IPS-20b (cell line): ENCODE results near the gene RCN2.

Source experiments
- H3K27ac ChIP-seq: one replicate; pipeline ENCODE4 v1.5.1; 2013; ENCODE audit warnings: low read length
- H3K27me3 ChIP-seq: 2 replicates; pipeline ENCODE4 v1.6.1; 2013; ENCODE audit warnings: mild to moderate bottlenecking, low read length, inconsistent platforms; ENCODE audit not compliant: insufficient read depth
- H3K36me3 ChIP-seq: 2 replicates; pipeline ENCODE4 v1.6.1; 2013; ENCODE audit warnings: low read depth, mild to moderate bottlenecking, inconsistent platforms, low read length, moderate library complexity; ENCODE audit not compliant: insufficient read depth
- H3K4me1 ChIP-seq: 2 replicates; pipeline ENCODE4 v1.6.1; 2013; ENCODE audit warnings: mild to moderate bottlenecking, control low read depth, inconsistent platforms, low read length, moderate library complexity; ENCODE audit not compliant: insufficient read depth
- H3K4me3 ChIP-seq: 2 replicates; pipeline ENCODE4 v1.5.1; 2013; ENCODE audit warnings: mild to moderate bottlenecking, low read length, inconsistent platforms
- H3K9ac ChIP-seq: 2 replicates; pipeline ENCODE4 v1.6.1; 2013; ENCODE audit warnings: low read depth, mild to moderate bottlenecking, inconsistent platforms, low read length, moderate library complexity
- H3K9me3 ChIP-seq: 2 replicates; pipeline ENCODE4 v1.6.1; 2013; ENCODE audit warnings: mild to moderate bottlenecking, low read depth, low read length, inconsistent platforms; ENCODE audit not compliant: insufficient read depth

The RCN2 gene

DNA sequence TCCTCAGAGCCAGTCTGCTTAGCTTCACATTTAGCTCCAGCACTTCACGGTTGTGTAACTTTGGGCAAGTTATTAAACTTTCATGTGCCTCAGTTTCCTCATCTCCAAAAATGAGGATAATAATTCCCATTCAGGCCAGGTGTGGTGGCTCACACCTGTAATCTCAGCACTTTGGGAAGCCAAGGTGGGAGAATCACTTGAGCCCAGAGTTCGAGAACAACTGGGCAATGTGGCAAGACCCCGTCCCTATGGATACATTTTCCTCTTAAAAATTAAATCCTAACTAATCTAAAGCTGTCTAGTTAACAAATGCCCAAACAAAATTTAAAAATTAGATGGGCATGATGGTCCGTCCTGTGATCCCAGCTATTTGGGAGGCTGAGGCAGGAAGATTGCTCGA, 7.2 kb downstream of the RCN2 start:
- no peak overlapping the region for H3K27ac ChIP-seq
- no peak overlapping the region for H3K9ac ChIP-seq
- H3K9me3 ChIP-seq, result no peaks in the 10 kb centered on the region
- no peak overlapping the region for H3K4me3 ChIP-seq
- H3K36me3 ChIP-seq, result peaks cover 85% of the 10 kb centered on the region
- H3K4me1 ChIP-seq, result 0 out of 2 replicates have a peak, but pooled peaks cover 4% of the 10 kb centered on the region
- H3K27me3 ChIP-seq, result no peaks in the 10 kb centered on the region

- Histone ChIP-seq H3K36me3 (peaks cover 83% of the 10 kb centered on the region), H3K9me3 (no peaks in the 10 kb centered on the region), H3K4me1 (0 out of 2 replicates have a peak, but pooled peaks cover 4% of the 10 kb centered on the region), H3K27ac (no peak overlapping the region), H3K9ac (no peak overlapping the region), H3K27me3 (no peaks in the 10 kb centered on the region), H3K4me3 (no peak overlapping the region)
Observed at GRCh38 chr15:76939715-76940114, 8.2 kb downstream of the RCN2 start.

DNA sequence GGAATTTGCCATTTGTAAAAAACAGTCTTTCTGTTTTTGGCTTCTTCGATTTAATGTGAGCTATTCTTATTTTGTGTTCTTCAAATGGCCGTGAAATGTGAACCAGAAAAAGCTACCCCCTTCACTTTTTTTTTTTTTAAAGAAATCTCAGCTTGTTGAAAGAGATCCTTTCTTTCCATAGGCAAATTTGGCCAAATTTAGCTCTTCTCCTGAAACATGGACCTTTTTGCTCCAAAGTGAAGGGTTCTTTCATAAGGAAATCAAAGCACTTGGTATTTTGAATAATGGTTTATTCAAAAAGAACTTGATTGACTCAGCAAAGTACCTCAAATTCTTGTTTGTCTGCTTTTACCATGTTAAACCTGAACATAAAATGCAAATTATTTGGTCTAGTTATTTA, 10.1 kb downstream of the RCN2 start:
- H3K27ac ChIP-seq, result no peak overlapping the region
- H3K9me3 ChIP-seq, result no peaks in the 10 kb centered on the region
- H3K4me1 ChIP-seq, result 0 out of 2 replicates have a peak, but pooled peaks cover 4% of the 10 kb centered on the region
- no peak overlapping the region for H3K4me3 ChIP-seq
- peaks cover 83% of the 10 kb centered on the region for H3K36me3 ChIP-seq
- H3K27me3 ChIP-seq, result no peaks in the 10 kb centered on the region
- no peak overlapping the region for H3K9ac ChIP-seq

GRCh38 chr15:76942331-76942730, 10.8 kb downstream of the RCN2 start:
- Histone ChIP-seq H3K9ac (no peak overlapping the region), H3K4me1 (0 out of 2 replicates have a peak, but pooled peaks cover 4% of the 10 kb centered on the region), H3K27ac (no peak overlapping the region), H3K4me3 (no peak overlapping the region), H3K36me3 (peaks cover 83% of the 10 kb centered on the region), H3K27me3 (no peaks in the 10 kb centered on the region), H3K9me3 (no peaks in the 10 kb centered on the region)

- no peak overlapping the region for H3K4me3 ChIP-seq
- H3K9ac ChIP-seq, result no peak overlapping the region
- peaks cover 90% of the 10 kb centered on the region for H3K36me3 ChIP-seq
- H3K9me3 ChIP-seq, result no peaks in the 10 kb centered on the region
- 0 out of 2 replicates have a peak, but pooled peaks cover 4% of the 10 kb centered on the region for H3K4me1 ChIP-seq
- no peak overlapping the region for H3K27ac ChIP-seq
- H3K27me3 ChIP-seq, result no peaks in the 10 kb centered on the region
Observed at GRCh38 chr15:76945494-76946093, 14.0 kb downstream of the RCN2 start.

DNA sequence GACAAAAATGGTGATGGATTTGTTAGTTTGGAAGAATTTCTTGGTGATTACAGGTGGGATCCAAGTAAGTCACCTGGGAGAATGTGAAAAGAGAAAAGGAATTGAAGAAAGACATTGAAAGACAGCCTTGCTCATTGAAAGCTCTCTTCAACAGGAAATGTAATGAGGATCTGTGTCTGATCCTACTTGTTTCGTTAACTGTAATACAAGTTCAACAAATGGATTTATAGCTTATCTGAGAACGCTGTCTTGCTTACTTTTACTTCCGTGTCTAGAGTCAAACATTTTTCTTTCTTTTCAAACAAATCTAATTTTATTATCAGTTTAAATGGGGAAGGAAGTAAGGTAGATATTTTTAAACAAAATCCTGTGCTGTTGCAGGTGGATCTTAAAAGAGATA, 15.9 kb downstream of the RCN2 start:
- Histone ChIP-seq H3K4me3 (no peak overlapping the region), H3K36me3 (peaks cover 89% of the 10 kb centered on the region), H3K9me3 (no peaks in the 10 kb centered on the region), H3K9ac (no peak overlapping the region), H3K27me3 (no peaks in the 10 kb centered on the region), H3K4me1 (no peaks in the 10 kb centered on the region), H3K27ac (no peak overlapping the region)

DNA sequence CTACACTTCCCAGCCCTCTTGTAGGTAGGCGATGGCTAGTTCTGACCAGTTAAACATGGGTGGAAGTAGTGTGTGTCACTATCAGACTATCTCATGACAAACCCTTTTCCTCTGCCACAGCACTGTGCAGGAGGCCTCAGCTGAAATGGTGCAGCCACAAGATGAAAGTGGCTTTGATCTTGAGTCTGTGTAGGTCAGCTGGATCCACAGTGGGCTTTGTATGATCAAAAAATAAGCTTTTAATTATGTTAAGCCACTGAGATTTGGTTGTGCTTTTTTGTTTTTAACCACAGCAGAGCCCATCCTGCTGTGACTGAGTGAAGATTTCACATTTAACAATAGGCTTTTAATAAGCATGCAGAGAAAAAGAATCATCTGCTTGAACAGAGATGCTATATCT, 19.7 kb downstream of the RCN2 start:
- Histone ChIP-seq H3K27me3 (no peaks in the 10 kb centered on the region), H3K4me3 (no peak overlapping the region), H3K9ac (no peak overlapping the region), H3K9me3 (no peaks in the 10 kb centered on the region), H3K36me3 (peaks cover 56% of the 10 kb centered on the region), H3K4me1 (no peaks in the 10 kb centered on the region), H3K27ac (no peak overlapping the region)

GRCh38 chr15:76953913-76954312, 22.4 kb downstream of the RCN2 start:
- Histone ChIP-seq H3K9ac (no peak overlapping the region), H3K9me3 (no peaks in the 10 kb centered on the region; the same call in 1 of the 2 replicates), H3K4me1 (no peaks in the 10 kb centered on the region), H3K27ac (no peak overlapping the region), H3K36me3 (peaks cover 29% of the 10 kb centered on the region), H3K4me3 (no peak overlapping the region), H3K27me3 (no peaks in the 10 kb centered on the region)

DNA sequence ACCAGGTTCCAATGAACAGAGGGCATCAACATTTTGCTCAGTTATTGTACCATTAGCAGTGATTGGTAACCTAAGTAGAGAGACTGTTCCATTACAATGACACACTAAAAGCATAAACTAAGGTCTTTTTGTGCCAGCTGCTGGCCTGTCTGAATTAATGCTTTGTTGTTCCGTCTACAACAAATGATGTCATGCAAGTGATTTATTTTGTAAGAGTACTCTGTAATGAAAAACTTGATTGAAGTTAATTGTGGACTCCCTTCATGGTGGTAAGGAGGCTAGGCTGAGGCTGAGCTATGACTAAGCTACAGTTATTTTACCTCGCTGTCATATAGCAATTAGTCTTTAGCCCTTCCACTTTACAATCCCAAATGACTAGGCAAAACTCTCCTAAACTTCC, 23.2 kb downstream of the RCN2 start:
- Histone ChIP-seq H3K36me3 (peaks cover 20% of the 10 kb centered on the region), H3K9ac (no peak overlapping the region), H3K27me3 (no peaks in the 10 kb centered on the region), H3K9me3 (no peaks in the 10 kb centered on the region; the same call in 1 of the 2 replicates), H3K27ac (no peak overlapping the region), H3K4me3 (no peak overlapping the region), H3K4me1 (no peaks in the 10 kb centered on the region; the same call in 1 of the 2 replicates)

- Histone ChIP-seq H3K36me3 (no peaks in the 10 kb centered on the region), H3K4me1 (peaks cover 6% of the 10 kb centered on the region; the same call in 1 of the 2 replicates), H3K4me3 (no peak overlapping the region), H3K27me3 (no peaks in the 10 kb centered on the region), H3K9me3 (no peaks in the 10 kb centered on the region; the same call in 1 of the 2 replicates), H3K9ac (no peak overlapping the region), H3K27ac (no peak overlapping the region)
Observed at GRCh38 chr15:76961268-76962011, 29.9 kb downstream of the RCN2 start.

DNA sequence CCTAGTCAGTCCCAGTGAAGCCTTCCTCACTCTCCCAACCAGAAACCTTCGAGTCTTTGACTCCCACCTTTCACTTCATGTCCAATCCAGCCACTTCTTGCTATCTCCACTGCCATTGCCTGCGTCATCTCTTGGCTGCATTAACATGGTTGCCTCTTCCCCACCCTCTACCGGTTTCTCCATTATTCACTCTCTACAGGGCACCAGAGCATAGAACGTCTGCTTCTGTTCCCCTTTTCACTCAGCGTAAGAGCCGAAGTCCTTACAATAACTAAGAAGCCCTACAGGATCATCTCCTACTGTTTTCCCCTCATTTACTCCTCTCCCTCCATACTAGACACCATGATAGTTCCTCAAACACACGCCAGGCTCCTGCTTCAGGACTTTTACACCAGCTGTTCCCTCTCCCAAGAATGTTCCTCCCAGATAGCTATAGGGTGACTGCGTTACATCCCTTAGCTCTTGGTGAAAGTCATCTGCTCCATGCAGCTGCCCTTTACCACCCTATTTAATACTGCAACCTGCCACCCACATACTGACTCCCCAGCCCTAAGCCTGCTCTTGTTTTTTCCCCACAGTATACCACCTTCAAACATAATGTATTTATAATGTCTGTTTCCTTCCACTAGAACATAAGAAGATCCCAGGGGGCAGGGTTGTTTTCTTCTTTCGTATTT, 30.9 kb downstream of the RCN2 start:
- no peak overlapping the region for H3K27ac ChIP-seq
- no peak overlapping the region for H3K4me3 ChIP-seq
- no peaks in the 10 kb centered on the region for H3K27me3 ChIP-seq
- H3K4me1 ChIP-seq, result peaks cover 6% of the 10 kb centered on the region; the same call in 1 of the 2 replicates
- no peaks in the 10 kb centered on the region; the same call in 1 of the 2 replicates for H3K9me3 ChIP-seq
- no peaks in the 10 kb centered on the region for H3K36me3 ChIP-seq
- no peak overlapping the region for H3K9ac ChIP-seq
